Effector memory CD8-positive, alpha-beta T cell (primary cell): ENCODE data around the gene HOATZ.

Source experiments
- ATAC-seq: fragments of 150-1000 bp; cut with Tn5 transposase; replicated peaks from 2 replicates; pipeline ENCODE4 v1.10.0; 2021; ENCODE audit warnings: mild to moderate bottlenecking, moderate library complexity
- DNase-seq, 3 experiments: peaks; one replicate each; pipeline ENCODE4 v3.0.0; 2021
- H3K27ac Mint-ChIP-seq, 2 donors: one replicate each; pipeline ENCODE4 v1.8.0; 2022; ENCODE audit warnings: mild to moderate bottlenecking in 2 of 2, mixed read lengths in 2 of 2, moderate library complexity in 2 of 2
- H3K27me3 Mint-ChIP-seq, 2 donors: one replicate each; pipeline ENCODE4 v1.8.0; 2022; ENCODE audit warnings: mixed read lengths in 2 of 2
- H3K36me3 Mint-ChIP-seq: one replicate; pipeline ENCODE4 v1.8.0; 2022; ENCODE audit warnings: mild to moderate bottlenecking, moderate library complexity, mixed read lengths; ENCODE audit not compliant: insufficient read depth
- H3K4me1 Mint-ChIP-seq, 2 donors: one replicate each; pipeline ENCODE4 v1.8.0; 2022; ENCODE audit warnings: low read depth in 2 of 2, mixed read lengths in 2 of 2
- H3K4me3 Mint-ChIP-seq, 2 donors: one replicate each; pipeline ENCODE4 v1.8.0; 2022; ENCODE audit warnings: mild to moderate bottlenecking in 2 of 2, mixed read lengths in 2 of 2, moderate library complexity in 2 of 2
- H3K9me3 Mint-ChIP-seq, 2 donors: one replicate each; pipeline ENCODE4 v1.8.0; 2022; ENCODE audit warnings: mixed read lengths in 2 of 2

Gene HOATZ

GRCh38 chr11:111527279-111527678 is 12.7 kb downstream of the HOATZ start:
- no peak overlapping the region for H3K4me3 Mint-ChIP-seq
- H3K4me1 Mint-ChIP-seq: peaks cover 0 to 4% of the 10 kb centered on the region in 2 donors
- H3K27ac Mint-ChIP-seq: no peak overlapping the region
- H3K9me3 Mint-ChIP-seq: no peaks in the 10 kb centered on the region
- no peaks in the 10 kb centered on the region for H3K36me3 Mint-ChIP-seq
- ATAC-seq (no peak), DNase-seq (no peak)
- H3K27me3 Mint-ChIP-seq: peaks cover 17 to 20% of the 10 kb centered on the region in 2 donors

DNA sequence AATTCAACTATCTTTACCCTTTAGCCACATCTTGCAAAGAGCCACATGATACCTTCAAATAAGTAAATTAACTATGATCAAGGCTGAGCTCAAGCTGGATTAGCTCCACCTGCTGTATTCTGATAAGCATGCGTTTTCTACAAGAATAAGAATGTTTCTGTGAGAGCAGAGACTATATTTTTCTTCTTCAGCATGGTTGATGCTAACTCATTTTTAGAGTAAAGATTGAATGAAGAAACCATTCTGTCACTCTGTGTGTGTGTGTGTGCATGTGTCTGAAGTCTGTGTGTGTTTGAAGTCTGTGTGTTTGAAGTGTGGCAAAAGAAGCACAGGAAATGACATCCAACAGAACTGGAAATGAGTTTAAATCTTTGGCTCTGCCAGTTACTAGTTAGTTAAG is 14.0 kb downstream of the HOATZ start:
- Mint-ChIP-seq H3K27ac (no peak overlapping the region), H3K36me3 (no peaks in the 10 kb centered on the region), H3K4me3 (no peak overlapping the region), H3K27me3 (peaks cover 11 to 19% of the 10 kb centered on the region in 2 donors), H3K4me1 (peaks cover 0 to 4% of the 10 kb centered on the region in 2 donors), H3K9me3 (no peaks in the 10 kb centered on the region)
- ATAC-seq (no peak), DNase-seq (no peak)

GRCh38 chr11:111530091-111530490 is 15.5 kb downstream of the HOATZ start:
- Mint-ChIP-seq H3K27me3 (peaks cover 15 to 24% of the 10 kb centered on the region in 2 donors), H3K27ac (no peak overlapping the region), H3K9me3 (no peaks in the 10 kb centered on the region), H3K4me1 (peaks cover 0 to 4% of the 10 kb centered on the region in 2 donors), H3K4me3 (no peak overlapping the region), H3K36me3 (no peaks in the 10 kb centered on the region)
- DNase-seq: no peak
- ATAC-seq: no peak

- ATAC-seq (no peak), DNase-seq (no peak)
- H3K4me3 Mint-ChIP-seq: no peak overlapping the region
- H3K27ac Mint-ChIP-seq: no peak overlapping the region
- H3K4me1 Mint-ChIP-seq: peaks cover 0 to 4% of the 10 kb centered on the region in 2 donors
- no peaks in the 10 kb centered on the region for H3K9me3 Mint-ChIP-seq
- no peaks in the 10 kb centered on the region for H3K36me3 Mint-ChIP-seq
- H3K27me3 Mint-ChIP-seq: peaks cover 26 to 34% of the 10 kb centered on the region in 2 donors
These were observed 16.6 kb downstream of the HOATZ start for GRCh38 chr11:111531136-111531535.

GRCh38 chr11:111531687-111532364 is 17.2 kb downstream of the HOATZ start:
- Mint-ChIP-seq H3K9me3 (no peaks in the 10 kb centered on the region), H3K4me1 (peaks cover 0 to 4% of the 10 kb centered on the region in 2 donors), H3K27ac (peak overlapping the region; percentile 13 to 45), H3K4me3 (no peak overlapping the region), H3K27me3 (peaks cover 32 to 41% of the 10 kb centered on the region in 2 donors), H3K36me3 (no peaks in the 10 kb centered on the region)
- ATAC-seq (peak; percentile 96), DNase-seq (no peak)

GRCh38 chr11:111532365-111532709 is 17.8 kb downstream of the HOATZ start:
- no peaks in the 10 kb centered on the region for H3K36me3 Mint-ChIP-seq
- no peaks in the 10 kb centered on the region for H3K9me3 Mint-ChIP-seq
- peaks cover 0 to 4% of the 10 kb centered on the region in 2 donors for H3K4me1 Mint-ChIP-seq
- peaks cover 38 to 46% of the 10 kb centered on the region in 2 donors for H3K27me3 Mint-ChIP-seq
- peak overlapping the region; percentile 13 to 45 for H3K27ac Mint-ChIP-seq
- no peak overlapping the region for H3K4me3 Mint-ChIP-seq
- no peak for ATAC-seq
- DNase-seq: no peak

- Mint-ChIP-seq H3K9me3 (no peaks in the 10 kb centered on the region), H3K4me3 (no peak overlapping the region), H3K27ac (no peak overlapping the region), H3K27me3 (peaks cover 67 to 70% of the 10 kb centered on the region in 2 donors), H3K36me3 (no peaks in the 10 kb centered on the region), H3K4me1 (peaks cover 0 to 5% of the 10 kb centered on the region in 2 donors)
- ATAC-seq: no peak
- no peak for DNase-seq
These were observed 20.7 kb downstream of the HOATZ start for GRCh38 chr11:111535281-111535680.

- Mint-ChIP-seq H3K27ac (no peak overlapping the region), H3K4me3 (no peak overlapping the region), H3K27me3 (peaks cover 77 to 83% of the 10 kb centered on the region in 2 donors), H3K9me3 (no peaks in the 10 kb centered on the region), H3K4me1 (peaks cover 12 to 13% of the 10 kb centered on the region in 2 donors), H3K36me3 (no peaks in the 10 kb centered on the region)
- ATAC-seq: no peak
- no peak for DNase-seq
These were observed 22.8 kb downstream of the HOATZ start for GRCh38 chr11:111537336-111537860.

GRCh38 chr11:111538407-111539114 is 24.0 kb downstream of the HOATZ start:
- DNase-seq (no peak), ATAC-seq (peak; percentile 15)
- Mint-ChIP-seq H3K27me3 (peaks cover 85 to 94% of the 10 kb centered on the region in 2 donors), H3K4me1 (peaks cover 18% of the 10 kb centered on the region in 2 donors), H3K36me3 (no peaks in the 10 kb centered on the region), H3K9me3 (no peaks in the 10 kb centered on the region), H3K4me3 (no peak overlapping the region), H3K27ac (no peak overlapping the region)

GRCh38 chr11:111539426-111540113 is 25.0 kb downstream of the HOATZ start:
- ATAC-seq: peak; percentile 63
- no peaks in the 10 kb centered on the region for H3K36me3 Mint-ChIP-seq
- no peak for DNase-seq
- H3K27ac Mint-ChIP-seq: peak overlapping the region in 1 of 2 donors; percentile 76
- H3K9me3 Mint-ChIP-seq: no peaks in the 10 kb centered on the region
- peaks cover 86 to 94% of the 10 kb centered on the region in 2 donors for H3K27me3 Mint-ChIP-seq
- peak overlapping the region in 1 of 2 donors; percentile 44 for H3K4me3 Mint-ChIP-seq
- H3K4me1 Mint-ChIP-seq: peaks cover 18% of the 10 kb centered on the region in 2 donors

- no peaks in the 10 kb centered on the region for H3K9me3 Mint-ChIP-seq
- peaks cover 80 to 94% of the 10 kb centered on the region in 2 donors for H3K27me3 Mint-ChIP-seq
- ATAC-seq: peak; percentile 65
- H3K4me3 Mint-ChIP-seq: peak within 1 kb of the TSS; percentile 72 to 81
- peak in 2 of 3 experiments; percentile 30 to 38 for DNase-seq
- no peaks in the 10 kb centered on the region for H3K36me3 Mint-ChIP-seq
- H3K4me1 Mint-ChIP-seq: peaks cover 18% of the 10 kb centered on the region in 2 donors
- peak within 1 kb of the TSS in 1 of 2 donors; percentile 76 for H3K27ac Mint-ChIP-seq
These were observed 25.7 kb downstream of the HOATZ start, which contains the start of gene LAYN for GRCh38 chr11:111540114-111540936. LAYN (plus strand) TSS chr11:111540720; CDS start chr11:111540844, 124 bp downstream.

GRCh38 chr11:111540937-111541253 is 26.3 kb downstream of the HOATZ start:
- DNase-seq (no peak), ATAC-seq (no peak)
- Mint-ChIP-seq H3K4me1 (peaks cover 18% of the 10 kb centered on the region in 2 donors), H3K9me3 (no peaks in the 10 kb centered on the region), H3K36me3 (no peaks in the 10 kb centered on the region), H3K27ac (no peak overlapping the region), H3K4me3 (peak overlapping the region; percentile 72 to 81), H3K27me3 (peaks cover 75 to 94% of the 10 kb centered on the region in 2 donors)
